NT2/D1 (cell line): Measurements from ENCODE around the gene PSMD2.

ENCODE experiments used
- SUZ12 ChIP-seq: IDR thresholded peaks from 2 replicates; pipeline ENCODE4 v1.6.1; 2011; ENCODE audit not compliant: insufficient read length, insufficient read depth; ENCODE audit errors: extremely low read depth
- YY1 ChIP-seq: IDR thresholded peaks from 2 replicates; pipeline ENCODE4 v1.6.1; 2011; ENCODE audit not compliant: insufficient read length, insufficient read depth

- no peak for TF ChIP-seq SUZ12
- TF ChIP-seq YY1: no peak
These were observed 35.6 kb downstream of the PSMD2 start for GRCh38 chr3:184334470-184335158.
